Measurements from ENCODE around the gene KCNAB1.
A peak's percentile ranks its signal among the peaks of the same experiment; 100 is the strongest.
"Not testable (repeated sequence)": the region's sequence is repeated elsewhere in the genome, so short reads cannot be mapped to it uniquely, and the experiment has no call there.

Gene KCNAB1

GRCh38 chr3:156551746-156552145 lies 431.4 kb downstream of the KCNAB1 start:
- H3K9me3 Mint-ChIP-seq (ENCODE audit: low read depth), result no peaks in the 10 kb centered on the region
- H3K4me1 Mint-ChIP-seq (ENCODE audit: low read depth), result peaks cover 54% of the 10 kb centered on the region
- H3K27me3 Mint-ChIP-seq, result no peaks in the 10 kb centered on the region
- peak overlapping the region; percentile 0 for H3K27ac Mint-ChIP-seq
- H3K4me3 Mint-ChIP-seq, result peak overlapping the region; percentile 40
- peaks cover 18% of the 10 kb centered on the region for H3K36me3 Mint-ChIP-seq

GRCh38 chr3:156552973-156553372 lies 432.6 kb downstream of the KCNAB1 start:
- H3K27ac Mint-ChIP-seq, result no peak overlapping the region
- peaks cover 49% of the 10 kb centered on the region for H3K4me1 Mint-ChIP-seq (ENCODE audit: low read depth)
- no peaks in the 10 kb centered on the region for H3K9me3 Mint-ChIP-seq (ENCODE audit: low read depth)
- peaks cover 18% of the 10 kb centered on the region for H3K36me3 Mint-ChIP-seq
- peak overlapping the region; percentile 93 for H3K4me3 Mint-ChIP-seq
- no peaks in the 10 kb centered on the region for H3K27me3 Mint-ChIP-seq

GRCh38 chr3:156553705-156554356 lies 433.5 kb downstream of the KCNAB1 start:
- peak overlapping the region; percentile 93 for H3K4me3 Mint-ChIP-seq
- peaks cover 18% of the 10 kb centered on the region for H3K36me3 Mint-ChIP-seq
- H3K27me3 Mint-ChIP-seq, result no peaks in the 10 kb centered on the region
- H3K27ac Mint-ChIP-seq, result peak overlapping the region; percentile 87
- peaks cover 46% of the 10 kb centered on the region for H3K4me1 Mint-ChIP-seq (ENCODE audit: low read depth)
- no peaks in the 10 kb centered on the region for H3K9me3 Mint-ChIP-seq (ENCODE audit: low read depth)

GRCh38 chr3:156554515-156554841 lies 434.1 kb downstream of the KCNAB1 start:
- Mint-ChIP-seq H3K4me3 (peak overlapping the region; percentile 93), H3K4me1 (ENCODE audit: low read depth) (peaks cover 46% of the 10 kb centered on the region), H3K36me3 (peaks cover 18% of the 10 kb centered on the region), H3K27me3 (no peaks in the 10 kb centered on the region), H3K27ac (peak overlapping the region; percentile 87), H3K9me3 (ENCODE audit: low read depth) (no peaks in the 10 kb centered on the region)

GRCh38 chr3:156554842-156555687 lies 434.7 kb downstream of the KCNAB1 start, which contains the start of gene SSR3:
TSS of gene SSR3 (minus strand) at chr3:156555117. CDS start at chr3:156555089, 28 bp downstream.
- H3K4me1 Mint-ChIP-seq (ENCODE audit: low read depth), result peaks cover 43% of the 10 kb centered on the region
- no peaks in the 10 kb centered on the region for H3K9me3 Mint-ChIP-seq (ENCODE audit: low read depth)
- peaks cover 18% of the 10 kb centered on the region for H3K36me3 Mint-ChIP-seq
- no peaks in the 10 kb centered on the region for H3K27me3 Mint-ChIP-seq
- H3K27ac Mint-ChIP-seq, result peak within 1 kb of the TSS; percentile 87
- H3K4me3 Mint-ChIP-seq, result peak within 1 kb of the TSS; percentile 93

GRCh38 chr3:156558389-156558788 lies 438.0 kb downstream of the KCNAB1 start:
- Mint-ChIP-seq H3K4me1 (ENCODE audit: low read depth) (peaks cover 12% of the 10 kb centered on the region), H3K27ac (no peak overlapping the region), H3K4me3 (no peak overlapping the region), H3K9me3 (ENCODE audit: low read depth) (no peaks in the 10 kb centered on the region), H3K27me3 (peaks cover 2% of the 10 kb centered on the region), H3K36me3 (peaks cover 4% of the 10 kb centered on the region)

- Mint-ChIP-seq H3K36me3 (no peaks in the 10 kb centered on the region), H3K4me1 (ENCODE audit: low read depth) (peaks cover 5% of the 10 kb centered on the region), H3K4me3 (no peak overlapping the region), H3K27ac (no peak overlapping the region), H3K9me3 (ENCODE audit: low read depth) (no peaks in the 10 kb centered on the region), H3K27me3 (peaks cover 4% of the 10 kb centered on the region)
These were observed 438.9 kb downstream of the KCNAB1 start for GRCh38 chr3:156559321-156559720.

GRCh38 chr3:156561533-156561932 lies 441.2 kb downstream of the KCNAB1 start:
- no peak overlapping the region for H3K27ac Mint-ChIP-seq

GRCh38 chr3:156562486-156562885 lies 442.1 kb downstream of the KCNAB1 start:
- not testable (repeated sequence) for H3K4me1 Mint-ChIP-seq (ENCODE audit: low read depth); H3K4me3 Mint-ChIP-seq; H3K27me3 Mint-ChIP-seq; H3K27ac Mint-ChIP-seq; H3K9me3 Mint-ChIP-seq (ENCODE audit: low read depth); H3K36me3 Mint-ChIP-seq

More at GRCh38 chr3:156561533-156561932, 441.2 kb downstream of the KCNAB1 start:
- no peak overlapping the region for H3K4me3 Mint-ChIP-seq
- no peaks in the 10 kb centered on the region for H3K4me1 Mint-ChIP-seq (ENCODE audit: low read depth)
- H3K27me3 Mint-ChIP-seq, result peaks cover 4% of the 10 kb centered on the region
- H3K9me3 Mint-ChIP-seq (ENCODE audit: low read depth), result no peaks in the 10 kb centered on the region
- no peaks in the 10 kb centered on the region for H3K36me3 Mint-ChIP-seq

- peaks cover 6% of the 10 kb centered on the region for H3K9me3 Mint-ChIP-seq (ENCODE audit: low read depth)
- no peaks in the 10 kb centered on the region for H3K36me3 Mint-ChIP-seq
- H3K27me3 Mint-ChIP-seq, result peaks cover 4% of the 10 kb centered on the region
- H3K4me3 Mint-ChIP-seq, result no peak overlapping the region
- no peak overlapping the region for H3K27ac Mint-ChIP-seq
- H3K4me1 Mint-ChIP-seq (ENCODE audit: low read depth), result no peaks in the 10 kb centered on the region
These were observed 443.7 kb downstream of the KCNAB1 start for GRCh38 chr3:156563900-156564682.

- H3K36me3 Mint-ChIP-seq, result not testable (repeated sequence)
These were observed 448.6 kb downstream of the KCNAB1 start for GRCh38 chr3:156569016-156569415.

GRCh38 chr3:156569881-156570280 lies 449.5 kb downstream of the KCNAB1 start:
- not testable (repeated sequence) for H3K27ac Mint-ChIP-seq; H3K4me3 Mint-ChIP-seq; H3K27me3 Mint-ChIP-seq; H3K4me1 Mint-ChIP-seq (ENCODE audit: low read depth); H3K9me3 Mint-ChIP-seq (ENCODE audit: low read depth); H3K36me3 Mint-ChIP-seq

More at GRCh38 chr3:156569016-156569415, 448.6 kb downstream of the KCNAB1 start:
- not testable (repeated sequence) for H3K27me3 Mint-ChIP-seq; H3K4me3 Mint-ChIP-seq; H3K4me1 Mint-ChIP-seq (ENCODE audit: low read depth); H3K9me3 Mint-ChIP-seq (ENCODE audit: low read depth); H3K27ac Mint-ChIP-seq

- Mint-ChIP-seq H3K9me3 (ENCODE audit: low read depth) (no peaks in the 10 kb centered on the region), H3K27me3 (peaks cover 5% of the 10 kb centered on the region), H3K36me3 (no peaks in the 10 kb centered on the region), H3K27ac (no peak overlapping the region), H3K4me1 (ENCODE audit: low read depth) (no peaks in the 10 kb centered on the region), H3K4me3 (no peak overlapping the region)
These were observed 455.3 kb downstream of the KCNAB1 start for GRCh38 chr3:156575641-156576040.

- Mint-ChIP-seq H3K9me3 (ENCODE audit: low read depth) (no peaks in the 10 kb centered on the region), H3K27me3 (peaks cover 5% of the 10 kb centered on the region), H3K4me1 (ENCODE audit: low read depth) (no peaks in the 10 kb centered on the region), H3K36me3 (no peaks in the 10 kb centered on the region), H3K4me3 (no peak overlapping the region), H3K27ac (no peak overlapping the region)
These were observed 455.7 kb downstream of the KCNAB1 start for GRCh38 chr3:156576051-156576450.
